Activated CD8-positive, alpha-beta memory T cell treated with anti-CD3 and anti-CD28 coated beads for 48 hours (primary cell): Measurements from ENCODE around the gene FBXO11.
"Not testable (repeated sequence)": the region's sequence is repeated elsewhere in the genome, so short reads cannot be mapped to it uniquely, and the experiment has no call there.

Experiments
- DNase-seq, 3 experiments: peaks; one replicate each; pipeline ENCODE4 v3.0.0-alpha.2; 2020; ENCODE audit warnings: low read depth in 2 of 3, low spot score in 2 of 3

Gene FBXO11

GRCh38 chr2:47853067-47853777 lies 53.1 kb downstream of the FBXO11 start:
- not testable (repeated sequence) for DNase-seq

GRCh38 chr2:47850198-47850597 lies 56.1 kb downstream of the FBXO11 start:
- no peak for DNase-seq

GRCh38 chr2:47849368-47849767 lies 56.9 kb downstream of the FBXO11 start:
- DNase-seq: no peak

- no peak for DNase-seq
These were observed 62.1 kb downstream of the FBXO11 start for GRCh38 chr2:47844162-47844561.

- no peak for DNase-seq
These were observed 62.9 kb downstream of the FBXO11 start for GRCh38 chr2:47843407-47843806.

- DNase-seq: no peak
These were observed 63.5 kb downstream of the FBXO11 start for GRCh38 chr2:47842846-47843245.

- DNase-seq: no peak
These were observed 67.6 kb downstream of the FBXO11 start for GRCh38 chr2:47838686-47839085.

- no peak for DNase-seq
These were observed 68.0 kb downstream of the FBXO11 start for GRCh38 chr2:47838249-47838648.

GRCh38 chr2:47833516-47833968 lies 72.8 kb downstream of the FBXO11 start:
- DNase-seq: no peak

GRCh38 chr2:47822518-47822917 lies 83.8 kb downstream of the FBXO11 start:
- DNase-seq: no peak

- DNase-seq: no peak
These were observed 86.5 kb downstream of the FBXO11 start for GRCh38 chr2:47819834-47820233.

GRCh38 chr2:47818777-47819176 lies 87.5 kb downstream of the FBXO11 start:
- no peak for DNase-seq

- no peak for DNase-seq
These were observed 90.5 kb downstream of the FBXO11 start for GRCh38 chr2:47815764-47816163.

GRCh38 chr2:47811668-47812067 lies 94.6 kb downstream of the FBXO11 start:
- DNase-seq: no peak

- DNase-seq: no peak
These were observed 95.4 kb downstream of the FBXO11 start for GRCh38 chr2:47810850-47811249.

- DNase-seq: no peak
These were observed 96.4 kb downstream of the FBXO11 start for GRCh38 chr2:47809903-47810302.

GRCh38 chr2:47808614-47809013 lies 97.7 kb downstream of the FBXO11 start:
- DNase-seq: no peak

GRCh38 chr2:47805850-47806249 lies 100.4 kb downstream of the FBXO11 start:
- no peak for DNase-seq

- DNase-seq: no peak
These were observed 102.5 kb downstream of the FBXO11 start for GRCh38 chr2:47803770-47804169.

- no peak for DNase-seq
These were observed 102.9 kb downstream of the FBXO11 start for GRCh38 chr2:47803363-47803762.

GRCh38 chr2:47801118-47801517 lies 105.2 kb downstream of the FBXO11 start:
- no peak for DNase-seq

- DNase-seq: no peak
These were observed 107.2 kb downstream of the FBXO11 start for GRCh38 chr2:47799031-47799609.

GRCh38 chr2:47798631-47799030 lies 107.7 kb downstream of the FBXO11 start:
- DNase-seq: no peak
